IMR-90 (cell line): ENCODE measurements around the gene RPLP1.

ENCODE experiments used
- CTCF ChIP-seq: conservative IDR thresholded peaks from 2 replicates; pipeline ENCODE4 v1.5.1; 2012; ENCODE audit warnings: mild to moderate bottlenecking, low read depth, low read length, improper control_type of control experiment
- FOS ChIP-seq: fragments of 150-350 bp; IDR thresholded peaks from 2 replicates; pipeline ENCODE4 v1.6.1; 2016; ENCODE audit warnings: low read depth, low read length
- POLR2A ChIP-seq: IDR thresholded peaks from 2 replicates; pipeline ENCODE4 v1.6.1; 2012; ENCODE audit warnings: mild to moderate bottlenecking, low read depth, low read length

DNA sequence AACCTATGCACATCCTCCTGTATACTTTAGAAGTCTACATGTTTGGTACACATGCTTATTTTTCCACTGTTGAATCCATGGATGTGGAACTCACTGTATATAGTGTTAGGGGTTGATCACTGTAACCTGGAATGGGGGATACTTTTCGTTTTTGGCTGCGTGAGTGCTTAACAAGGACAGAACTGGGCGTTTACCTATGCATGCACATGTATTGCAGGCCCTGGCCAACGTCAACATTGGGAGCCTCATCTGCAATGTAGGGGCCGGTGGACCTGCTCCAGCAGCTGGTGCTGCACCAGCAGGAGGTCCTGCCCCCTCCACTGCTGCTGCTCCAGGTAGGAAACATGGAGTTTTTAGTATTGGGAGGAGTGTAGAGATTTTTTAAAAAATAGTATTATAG is 2.3 kb downstream of the RPLP1 start:
- TF ChIP-seq CTCF (no peak), POLR2A (no peak), FOS (no peak)
